ENCODE measurements around the gene NCKIPSD.

DNA sequence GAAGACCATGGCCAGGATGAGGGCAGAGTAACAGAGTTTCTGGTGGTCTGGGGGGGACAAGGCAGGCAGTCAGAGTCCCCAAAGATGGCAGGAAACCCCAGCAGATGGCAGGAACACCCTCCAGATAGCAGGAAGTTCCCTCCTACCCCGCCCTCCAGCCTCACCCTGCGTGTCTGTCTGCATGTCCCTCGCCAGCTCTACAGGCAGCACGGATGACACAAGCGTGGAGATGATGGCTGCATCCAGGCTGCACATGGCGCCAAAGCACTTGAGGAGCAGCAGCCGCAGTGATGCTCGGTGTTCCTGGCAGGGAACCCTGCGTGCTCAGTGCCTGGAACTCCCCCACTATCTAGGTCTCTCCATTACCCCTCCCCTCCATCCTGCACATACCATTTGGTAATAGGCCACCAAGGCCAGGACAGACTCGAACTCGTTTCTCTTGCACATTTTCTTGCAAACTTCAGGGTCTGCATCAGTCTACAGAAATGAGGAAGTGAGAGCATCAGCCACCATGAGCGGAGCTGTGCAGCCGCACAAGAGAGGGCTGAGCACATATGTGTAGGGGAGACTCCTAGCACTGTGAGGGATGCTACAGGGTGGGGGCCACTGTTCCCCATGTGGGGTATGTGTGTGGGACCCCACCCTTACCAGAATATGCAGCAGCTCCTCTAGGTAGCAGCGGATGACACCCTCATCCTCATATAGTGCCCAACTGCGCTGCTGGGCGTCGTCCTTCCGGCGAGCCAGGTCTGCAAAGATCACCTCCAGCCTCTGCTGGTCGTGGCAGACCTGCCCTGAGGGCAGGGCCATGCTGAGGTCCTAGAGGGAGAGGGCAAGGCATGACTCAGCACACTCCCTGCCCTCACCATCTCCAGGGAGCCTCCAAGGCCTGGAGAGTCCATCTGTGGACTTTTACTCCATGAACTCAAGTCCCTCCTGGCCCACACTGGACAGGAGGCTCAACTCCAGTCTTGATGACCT, 6.0 kb downstream of the NCKIPSD start:
- TF ChIP-seq, protein P1, sequence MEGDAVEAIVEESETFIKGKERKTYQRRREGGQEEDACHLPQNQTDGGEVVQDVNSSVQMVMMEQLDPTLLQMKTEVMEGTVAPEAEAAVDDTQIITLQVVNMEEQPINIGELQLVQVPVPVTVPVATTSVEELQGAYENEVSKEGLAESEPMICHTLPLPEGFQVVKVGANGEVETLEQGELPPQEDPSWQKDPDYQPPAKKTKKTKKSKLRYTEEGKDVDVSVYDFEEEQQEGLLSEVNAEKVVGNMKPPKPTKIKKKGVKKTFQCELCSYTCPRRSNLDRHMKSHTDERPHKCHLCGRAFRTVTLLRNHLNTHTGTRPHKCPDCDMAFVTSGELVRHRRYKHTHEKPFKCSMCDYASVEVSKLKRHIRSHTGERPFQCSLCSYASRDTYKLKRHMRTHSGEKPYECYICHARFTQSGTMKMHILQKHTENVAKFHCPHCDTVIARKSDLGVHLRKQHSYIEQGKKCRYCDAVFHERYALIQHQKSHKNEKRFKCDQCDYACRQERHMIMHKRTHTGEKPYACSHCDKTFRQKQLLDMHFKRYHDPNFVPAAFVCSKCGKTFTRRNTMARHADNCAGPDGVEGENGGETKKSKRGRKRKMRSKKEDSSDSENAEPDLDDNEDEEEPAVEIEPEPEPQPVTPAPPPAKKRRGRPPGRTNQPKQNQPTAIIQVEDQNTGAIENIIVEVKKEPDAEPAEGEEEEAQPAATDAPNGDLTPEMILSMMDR (IDR thresholded peaks at IDR 0.05), result no peak
- no peak for TF ChIP-seq POLR2A (IDR thresholded peaks at IDR 0.05)

All from right lobe of liver (tissue), 4 donors.